HepG2 (cell line): Measurements from ENCODE around the gene SIK3. TPM values are rescaled to one million over a fixed set of nuclear protein-coding genes. Genes with fewer than 3 reads are reported as not detected.

Experiments used
- ATAC-seq: fragments of 200-7000 bp; cut with Tn5 transposase; 3 replicates; pipeline ENCODE4 v1.9.1; 2020; ENCODE audit warnings: mild to moderate bottlenecking, moderate library complexity
- BruUV-seq: library from RNA; stranded (reverse); fragments of 400-500 nt; replicated peaks from 2 replicates; lab custom pipeline; 2021; lab: Mats Ljungman, UMichigan
- CTCF ChIA-PET: fragments of 300-600 bp; formaldehyde crosslinking; extraction: SDS; loops from one replicate; lab custom pipeline; 2021; ENCODE audit warnings: low total read pairs, inconsistent platforms, low intra/inter-chr PET ratio; lab: Yijun Ruan, JAX
- POLR2A ChIA-PET: fragments of 350-600 bp; sonication (Branson Sonifier 250); formaldehyde crosslinking; loops from one replicate; lab custom pipeline; 2020; ENCODE audit warnings: antibody characterized with exemption, inconsistent platforms; lab: Yijun Ruan, JAX
- DNase-seq: peaks from one replicate; pipeline ENCODE4 v3.0.0-alpha.2; 2015; ENCODE audit warnings: low spot score
- FAIRE-seq: peaks from 3 replicates; lab custom pipeline; 2011; peaks lifted over from hg19 to GRCh38; lab: Jason Lieb, UNC
- H2AFZ ChIP-seq: one replicate; pipeline ENCODE4 v1.6.1; 2011; ENCODE audit warnings: low read length, inconsistent platforms
- H3K27ac ChIP-seq: fragments of 300-600 bp; 3 replicates; pipeline ENCODE4 v1.8.0; 2011; ENCODE audit warnings: mixed run types, mild to moderate bottlenecking, mixed read lengths, low read length, inconsistent platforms; ENCODE audit not compliant: insufficient read depth; ENCODE audit errors: extremely low read length
- H3K27me3 ChIP-seq, 2 experiments: fragments of 200-600 bp in 1 of 2; 2 replicates in 1 of 2; 3 replicates in 1 of 2; pipeline versions ENCODE4 v1.6.0 to v1.8.0; 2011; ENCODE audit warnings: low read length in 2 of 2, mild to moderate bottlenecking in 2 of 2, moderate library complexity in 2 of 2, inconsistent platforms in 1 of 2; ENCODE audit not compliant: insufficient read depth in 2 of 2, control insufficient read depth in 1 of 2
- H3K36me3 ChIP-seq, 2 experiments: fragments of 200-600 bp in 1 of 2; replicated peaks in 1 of 2; 2 replicates in 1 of 2; 3 replicates in 1 of 2; pipeline versions ENCODE4 v1.5.1 to v1.8.0; 2011; ENCODE audit warnings: low read length in 2 of 2, inconsistent platforms in 1 of 2; ENCODE audit not compliant: insufficient read depth in 2 of 2, control insufficient read depth in 1 of 2
- H3K4me1 ChIP-seq: 2 replicates; pipeline ENCODE4 v1.5.1; 2012; ENCODE audit warnings: low read length, inconsistent platforms; ENCODE audit not compliant: insufficient read depth
- H3K4me2 ChIP-seq: 2 replicates; pipeline ENCODE4 v1.6.0; 2011; ENCODE audit warnings: low read depth, low read length, inconsistent platforms
- H3K4me3 ChIP-seq, 3 experiments: fragments of 200-600 bp in 1 of 3; sonication (generic), shearing (Covaris generic) in 1 of 3; replicated peaks in 1 of 3; 2 replicates each; pipeline ENCODE4 v1.5.1; 2011 to 2016; ENCODE audit warnings: low read length in 3 of 3, inconsistent platforms in 2 of 3, low read depth in 2 of 3, mild to moderate bottlenecking in 2 of 3, control low read depth in 1 of 3, mixed read lengths in 1 of 3; ENCODE audit not compliant: insufficient read depth in 1 of 3
- H3K79me2 ChIP-seq: one replicate; pipeline ENCODE4 v1.6.1; 2011; ENCODE audit warnings: low read length, inconsistent platforms; ENCODE audit not compliant: insufficient read depth
- H3K9ac ChIP-seq: 2 replicates; pipeline ENCODE4 v1.6.0; 2011; ENCODE audit warnings: mild to moderate bottlenecking, low read depth, low read length, inconsistent platforms; ENCODE audit not compliant: insufficient read depth
- H3K9me3 ChIP-seq: 2 replicates; pipeline ENCODE4 v1.5.1; 2012; ENCODE audit warnings: mild to moderate bottlenecking, low read length
- H4K20me1 ChIP-seq: 2 replicates; pipeline ENCODE4 v1.6.0; 2011; ENCODE audit warnings: inconsistent platforms, mild to moderate bottlenecking, low read length, moderate library complexity; ENCODE audit not compliant: insufficient read depth
- AKNA ChIP-seq: sonication (generic); formaldehyde crosslinking; IDR thresholded peaks from 2 replicates; pipeline ENCODE4 v1.4.0; 2020; ENCODE audit warnings: missing genetic modification reagents, borderline replicate concordance
- MXD4 ChIP-seq: IDR thresholded peaks from 2 replicates; pipeline ENCODE4 v1.6.1; 2016; ENCODE audit warnings: mild to moderate bottlenecking, missing biosample characterization, missing genetic modification reagents
- NFKBIZ ChIP-seq: IDR thresholded peaks from 2 replicates; pipeline ENCODE4 v1.6.1; 2018; ENCODE audit warnings: missing genetic modification reagents, missing compliant biosample characterization
- NR2F1 ChIP-seq, 2 experiments: fragments of 450-650 bp in 1 of 2; formaldehyde crosslinking in 1 of 2; IDR thresholded peaks; 2 replicates each; pipeline versions ENCODE4 v1.5.0 to v1.6.1; 2016 to 2020; ENCODE audit warnings: mild to moderate bottlenecking in 1 of 2, missing compliant biosample characterization in 1 of 2, missing genetic modification reagents in 1 of 2, moderate library complexity in 1 of 2
- RBFOX2 ChIP-seq: fragments of 200-400 bp; formaldehyde crosslinking; IDR thresholded peaks from 2 replicates; pipeline ENCODE4 v1.6.1; 2017; ENCODE audit warnings: low read depth, mild to moderate bottlenecking, low read length
- TBL1XR1 ChIP-seq: fragments of 150-350 bp; IDR thresholded peaks from 2 replicates; pipeline ENCODE4 v1.6.1; 2014; ENCODE audit warnings: borderline replicate concordance, low read length; ENCODE audit not compliant: partially characterized antibody
- TFDP1 ChIP-seq: IDR thresholded peaks from 2 replicates; pipeline ENCODE4 v1.6.1; 2016; ENCODE audit warnings: missing compliant biosample characterization, missing genetic modification reagents, borderline replicate concordance
- ZEB1 ChIP-seq: IDR thresholded peaks from 2 replicates; pipeline ENCODE4 v1.6.1; 2012; ENCODE audit warnings: mild to moderate bottlenecking, low read depth, inconsistent platforms; ENCODE audit not compliant: insufficient replicate concordance
- ZNF598 ChIP-seq: sonication (generic); formaldehyde crosslinking; IDR thresholded peaks from 2 replicates; pipeline ENCODE4 v1.5.1; 2020; ENCODE audit warnings: mild to moderate bottlenecking, missing genetic modification reagents, borderline replicate concordance
- WGBS: methylation state at CpG from one replicate; pipeline ENCODE4 v1.1.6; 2017; ENCODE audit warnings: low lambda C conversion rate; 5-methylcytosine and 5-hydroxymethylcytosine counted together
- in situ Hi-C: cut with HindIII; loops from 2 replicates; pipeline ENCODE4 v1.10.0; 2017; ENCODE audit warnings: low pct_unique_long_range_greater_than_20kb; ENCODE audit not compliant: extremely low pct_ligation_motif_present
- intact Hi-C: fragments of 100-400 bp; cut with micrococcal nuclease; formaldehyde crosslinking; loops from one replicate; pipeline ENCODE4 v1.10.0; 2022; ENCODE audit not compliant: unreplicated experiment
- polyA plus RNA-seq, 8 experiments: library from polyadenylated mRNA; depleted of rRNA in 3 of 8; stranded (reverse) in 7 of 8; unstranded in 1 of 8; fragments of >200 nt; fragmentation: Illumina TruSeq in 4 of 8; extraction: Trizol in 4 of 8; gene quantifications; 2 replicates each; pipeline versions ENCODE4 v1.2.1 to v1.2.3, GENCODE V29; 2011 to 2016; ENCODE audit warnings: low read depth in 4 of 8, missing spikeins in 1 of 8, mixed read lengths in 1 of 8; ENCODE audit not compliant: insufficient read depth in 1 of 8
- total RNA-seq, 5 experiments: library from RNA; depleted of rRNA; stranded (reverse); fragments of >200 nt; fragmentation: Illumina TruSeq; extraction: Trizol; gene quantifications; 2 replicates each; pipeline ENCODE4 v1.2.3, GENCODE V29; 2016; ENCODE audit warnings: low read depth in 1 of 5

SIK3 gene
- total and polyA plus RNA-seq, 2 of the 13 experiments (the other 11 are each of a cell fraction or from before 2014, with no cell fraction given): 5.7 to 9.8 TPM

- no peak overlapping the region for H3K9ac ChIP-seq
- FAIRE-seq: no peak
- BruUV-seq: no TSS peak
- H3K36me3 ChIP-seq: no peaks in the 10 kb centered on the region
- TF ChIP-seq ZNF598 (CRISPR knock-in tag) (0 out of 2 replicates have a peak, but pooled peaks have one; percentile 68), TBL1XR1 (no peak)
- intact Hi-C loops: no loop called here
- in situ Hi-C loops: no loop called here
- DNase-seq: no peak
- H3K9me3 ChIP-seq: no peaks in the 10 kb centered on the region
- H2AFZ ChIP-seq: no peak overlapping the region
- CTCF ChIA-PET: no interaction called here
- H3K4me3 ChIP-seq: no peak overlapping the region
- POLR2A ChIA-PET: interaction anchor here (8.7 to 18.4 kb wide), 4 partner anchors 9 to 29 kb away, joined by 105 to 1365 read pairs (median 570); partner anchors contain the start of genes APOA1, APOA5 and ZPR1
- H3K27me3 ChIP-seq: no peaks in the 10 kb centered on the region
- no peaks in the 10 kb centered on the region for H3K79me2 ChIP-seq
- H3K27ac ChIP-seq: no peak overlapping the region
- no peaks in the 10 kb centered on the region for H4K20me1 ChIP-seq
- no peak for ATAC-seq
- 80% methylated on average over 3 of the region's 5 CpGs for whole genome bisulfite sequencing
- peaks cover 61% of the 10 kb centered on the region for H3K4me1 ChIP-seq
- H3K4me2 ChIP-seq: no peak overlapping the region
Observed at GRCh38 chr11:116822575-116822974, 275.7 kb downstream of the SIK3 start.

GRCh38 chr11:116821050-116821918 is 276.9 kb downstream of the SIK3 start:
- ATAC-seq (no peak), DNase-seq (no peak), FAIRE-seq (no peak)
- POLR2A ChIA-PET: interaction anchor here (1.1 to 18.4 kb wide), 7 partner anchors 8 to 28 kb away, joined by 4 to 1365 read pairs (median 10); partner anchors contain the start of genes APOA1, APOA5, APOC3 and ZPR1
- Histone ChIP-seq H3K27ac (no peak overlapping the region), H3K27me3 (no peaks in the 10 kb centered on the region), H4K20me1 (no peaks in the 10 kb centered on the region), H3K4me1 (peaks cover 61% of the 10 kb centered on the region), H3K9me3 (no peaks in the 10 kb centered on the region), H3K4me3 (no peak overlapping the region), H3K9ac (no peak overlapping the region), H3K4me2 (no peak overlapping the region), H3K79me2 (no peaks in the 10 kb centered on the region), H2AFZ (no peak overlapping the region), H3K36me3 (no peaks in the 10 kb centered on the region)
- in situ Hi-C loops (no loop called here), intact Hi-C loops (no loop called here)
- CTCF ChIA-PET: no interaction called here
- BruUV-seq: no TSS peak
- WGBS: 96% methylated on average over 46 of the region's 51 CpGs
- no peak for TF ChIP-seq MXD4 (CRISPR knock-in tag)
- no peak for TF ChIP-seq AKNA
- TF ChIP-seq TFDP1 (CRISPR knock-in tag): no peak
- no peak for TF ChIP-seq NFKBIZ (CRISPR knock-in tag)
- no peak for TF ChIP-seq RBFOX2
- no peak for TF ChIP-seq NR2F1 (CRISPR knock-in tag; IDR thresholded peaks at IDR 0.05)
- no peak for TF ChIP-seq ZEB1
